ENCODE data around the gene USP47. TPM values are rescaled to one million over a fixed set of nuclear protein-coding genes. Genes with fewer than 3 reads are reported as not detected.

USP47 gene
- total RNA-seq, 1 donor from 2014 or later: 121 TPM

DNA sequence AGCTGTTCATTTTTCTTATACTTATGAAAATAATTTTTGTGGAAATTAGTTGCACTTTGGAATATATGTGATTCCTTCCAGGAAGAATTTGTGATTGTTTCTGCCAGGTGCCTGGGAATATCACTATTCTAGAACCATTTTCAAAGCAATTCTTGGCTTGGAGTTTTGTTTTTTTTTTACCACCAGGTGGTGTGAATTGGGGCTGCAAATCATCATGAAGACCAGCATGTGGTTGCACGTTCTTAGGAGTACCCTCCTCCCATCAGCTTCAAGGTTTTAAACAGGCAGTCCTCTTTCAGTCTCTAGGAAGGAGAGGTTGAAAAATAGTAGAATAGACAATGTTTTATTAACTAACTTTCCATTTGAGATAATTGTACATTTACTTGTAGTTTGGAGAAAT lies 25.9 kb downstream of the USP47 start:
- no peak for DNase-seq

DNA sequence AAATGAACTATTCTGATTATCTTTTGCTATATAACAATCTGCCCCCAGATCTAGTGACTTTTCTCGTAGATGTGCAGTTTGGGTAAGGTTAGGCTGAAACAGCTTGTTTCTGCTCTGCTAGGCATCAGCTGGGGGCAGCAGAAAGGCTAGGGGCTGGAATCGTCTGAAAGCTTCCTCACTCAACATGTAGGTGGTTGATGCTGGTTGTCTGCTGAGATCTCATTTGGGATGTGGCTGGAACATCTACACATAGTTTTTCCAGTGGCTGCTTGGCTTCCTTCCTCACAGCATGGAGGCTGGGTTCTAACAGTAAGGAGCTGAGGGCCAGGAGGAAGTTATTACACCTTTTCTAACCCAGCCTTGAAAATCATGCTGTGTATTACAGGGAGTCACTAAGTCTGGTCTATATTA lies 30.2 kb downstream of the USP47 start:
- no peak for DNase-seq

DNA sequence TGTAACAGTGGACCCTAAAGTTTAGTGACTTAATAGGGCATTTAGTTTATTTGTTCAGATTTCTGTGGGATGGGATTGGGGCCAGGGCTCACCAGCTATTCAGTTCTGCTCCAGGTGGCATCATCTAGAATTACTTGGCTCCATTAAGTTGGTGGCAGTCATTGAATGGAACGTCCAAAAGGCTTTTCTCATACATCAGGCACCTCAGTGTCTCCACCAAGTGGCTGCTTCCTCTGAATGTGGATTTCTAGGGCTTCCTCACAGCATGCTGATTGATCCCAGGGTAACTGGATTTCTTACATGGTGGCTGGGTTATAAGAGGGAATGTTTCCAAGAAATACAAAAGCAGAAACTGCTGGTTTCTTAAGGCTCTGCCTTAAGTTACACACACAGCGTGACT lies 34.7 kb downstream of the USP47 start:
- DNase-seq: no peak

DNA sequence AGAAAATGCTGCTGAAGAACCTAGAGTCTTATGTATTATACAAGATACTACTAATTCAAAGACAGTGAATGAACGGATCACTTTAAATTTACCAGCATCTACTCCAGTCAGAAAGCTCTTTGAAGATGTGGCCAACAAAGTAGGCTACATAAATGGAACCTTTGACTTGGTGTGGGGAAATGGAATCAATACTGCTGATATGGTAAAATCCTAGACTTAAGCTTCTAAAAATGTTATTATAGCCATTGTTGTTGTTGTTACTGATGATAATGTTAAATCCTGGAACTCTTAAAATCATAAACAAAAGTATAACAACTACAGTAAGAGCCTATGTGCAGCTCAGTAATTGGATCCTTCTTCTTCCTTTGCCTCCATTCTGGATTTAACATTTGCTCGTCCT lies 38.4 kb downstream of the USP47 start:
- DNase-seq: no peak

DNA sequence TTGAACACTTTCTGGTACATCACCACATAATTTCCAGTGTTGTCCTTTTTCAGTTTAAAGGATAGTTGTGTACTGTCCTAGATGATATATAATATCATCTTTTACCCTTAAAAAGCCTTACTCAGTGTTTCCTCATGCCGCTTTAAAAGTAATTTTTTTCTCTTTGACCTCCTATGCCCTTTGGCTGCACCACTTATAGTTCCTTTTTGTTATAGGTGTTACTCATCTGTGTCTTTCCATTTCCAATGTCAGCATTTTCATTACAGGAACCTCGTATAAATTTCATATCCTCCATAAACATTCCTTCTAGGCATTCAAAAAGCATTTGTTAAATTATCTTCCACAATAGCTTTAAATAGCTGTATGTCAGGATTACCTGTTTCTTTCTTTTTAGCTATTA lies 40.8 kb downstream of the USP47 start:
- DNase-seq: no peak

DNA sequence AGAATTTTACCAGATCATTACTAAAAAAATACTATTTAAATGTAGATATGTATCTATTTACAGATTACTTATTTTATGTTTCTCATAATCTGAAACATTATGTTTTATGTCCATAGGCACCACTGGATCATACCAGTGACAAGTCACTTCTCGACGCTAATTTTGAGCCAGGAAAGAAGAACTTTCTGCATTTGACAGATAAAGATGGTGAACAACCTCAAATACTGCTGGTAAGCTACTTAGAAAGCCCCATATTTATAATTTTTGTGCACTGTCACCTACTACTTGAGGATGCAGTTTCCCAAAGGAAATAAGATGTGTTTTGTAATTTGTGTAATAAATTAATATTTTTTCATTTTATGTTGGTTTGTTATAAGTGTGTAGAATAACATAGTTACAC lies 42.6 kb downstream of the USP47 start:
- no peak for DNase-seq

DNA sequence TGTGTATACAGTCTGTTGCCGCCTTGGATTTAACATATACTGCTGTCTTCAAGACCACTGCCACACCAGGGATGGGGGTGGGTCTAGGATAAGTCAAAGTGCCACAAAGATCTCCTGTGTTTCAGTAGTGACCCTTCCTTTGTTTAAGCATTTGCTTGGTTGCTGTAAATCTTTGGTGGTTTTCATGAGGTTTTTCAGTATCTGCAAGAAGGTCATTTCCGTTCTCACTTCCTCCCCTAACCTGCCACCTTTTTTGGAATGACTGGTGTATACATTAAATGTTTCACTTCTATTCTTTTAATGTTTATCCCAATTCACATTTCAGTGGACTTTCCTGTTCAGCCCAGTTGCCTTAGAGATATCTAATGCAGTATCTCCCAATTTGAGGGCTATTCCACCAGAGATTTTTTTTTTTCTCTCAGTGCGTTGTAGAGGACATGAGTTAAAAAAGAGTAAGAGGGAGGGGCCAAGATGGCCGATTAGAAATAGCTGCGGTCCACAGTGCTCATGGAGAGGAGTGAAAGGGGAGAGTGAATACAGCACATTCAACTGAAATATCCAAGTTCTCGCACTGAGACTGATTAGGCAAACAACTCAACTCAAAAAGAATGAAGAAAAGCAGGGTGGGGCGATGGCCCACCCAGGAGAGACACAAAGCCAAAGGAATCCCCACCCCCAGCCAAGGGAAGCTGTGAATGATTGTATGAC lies 43.2 kb downstream of the USP47 start:
- no peak for DNase-seq

DNA sequence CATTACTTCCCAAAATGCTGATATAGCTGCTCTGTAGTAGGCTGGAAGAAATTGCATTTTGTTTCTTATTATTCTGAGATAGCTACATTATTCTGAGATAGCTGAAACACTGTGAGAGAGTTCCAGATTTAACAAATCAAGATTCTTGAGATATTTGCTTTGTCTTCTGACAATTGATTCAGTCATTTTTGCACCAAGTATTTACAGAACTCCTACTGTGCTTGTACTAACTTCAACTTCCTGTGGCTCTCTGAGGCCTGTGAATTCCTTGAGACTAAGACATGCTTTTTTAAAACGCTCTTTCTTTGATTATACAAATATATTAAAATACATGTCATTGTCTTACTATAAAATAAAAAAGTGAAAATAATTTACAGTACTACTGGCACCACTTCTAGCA lies 52.7 kb downstream of the USP47 start:
- DNase-seq: no peak

DNA sequence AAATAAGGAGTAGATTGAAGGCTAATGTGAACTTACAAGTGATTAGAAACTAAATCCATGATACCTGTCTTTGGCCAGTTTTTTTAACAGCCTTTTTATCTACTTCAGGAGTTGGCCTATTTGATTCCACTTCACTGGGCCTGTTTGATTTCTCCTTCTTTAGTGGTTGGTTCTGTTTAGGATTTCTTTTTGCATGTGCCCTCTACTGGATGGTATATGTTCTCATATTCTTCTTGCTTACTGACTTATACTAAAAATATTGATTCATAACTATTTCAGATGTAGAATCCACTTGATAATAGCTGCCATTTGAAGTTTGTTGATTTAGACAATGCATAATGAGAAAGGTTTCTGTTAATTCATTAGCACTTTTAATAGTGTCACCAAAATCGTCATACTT lies 53.9 kb downstream of the USP47 start:
- no peak for DNase-seq

DNA sequence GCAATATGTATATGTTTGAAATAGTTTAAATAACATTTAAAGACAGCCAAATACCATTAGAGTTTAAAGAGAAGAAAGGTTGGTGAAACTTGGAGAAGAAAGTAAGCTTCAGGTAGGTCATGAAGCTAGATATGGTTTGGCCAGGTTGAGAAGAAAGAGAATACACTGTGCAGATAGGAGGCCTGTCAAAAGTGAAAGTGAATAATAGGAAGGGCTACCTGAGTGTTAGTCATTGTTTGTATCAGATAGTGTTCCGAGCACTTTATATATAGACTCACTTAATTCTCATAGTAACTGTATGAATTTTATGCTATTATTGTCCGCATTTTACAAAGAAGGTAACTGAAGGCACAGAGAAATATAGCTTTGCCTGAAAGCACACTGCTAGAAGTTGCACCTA lies 56.9 kb downstream of the USP47 start:
- no peak for DNase-seq

DNA sequence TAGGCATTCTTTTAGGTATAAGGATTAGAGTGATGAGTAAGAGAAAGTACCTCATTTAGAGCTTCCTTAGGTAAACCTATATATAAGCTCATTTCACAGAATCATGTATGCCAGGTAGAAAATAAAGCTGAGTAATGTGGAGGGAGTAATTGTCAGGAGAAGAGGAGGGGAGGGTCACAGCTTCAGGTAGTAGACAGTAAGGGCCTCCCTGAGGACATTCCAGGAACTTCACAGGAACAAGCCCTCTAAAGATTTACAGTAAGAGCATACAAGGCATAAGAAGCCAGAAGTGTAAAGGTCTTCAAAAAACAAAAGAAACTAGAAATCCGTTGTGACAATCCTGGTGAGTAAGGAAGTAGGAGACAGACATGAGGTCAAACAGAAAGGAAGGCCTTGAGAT lies 57.6 kb downstream of the USP47 start:
- DNase-seq: no peak

DNA sequence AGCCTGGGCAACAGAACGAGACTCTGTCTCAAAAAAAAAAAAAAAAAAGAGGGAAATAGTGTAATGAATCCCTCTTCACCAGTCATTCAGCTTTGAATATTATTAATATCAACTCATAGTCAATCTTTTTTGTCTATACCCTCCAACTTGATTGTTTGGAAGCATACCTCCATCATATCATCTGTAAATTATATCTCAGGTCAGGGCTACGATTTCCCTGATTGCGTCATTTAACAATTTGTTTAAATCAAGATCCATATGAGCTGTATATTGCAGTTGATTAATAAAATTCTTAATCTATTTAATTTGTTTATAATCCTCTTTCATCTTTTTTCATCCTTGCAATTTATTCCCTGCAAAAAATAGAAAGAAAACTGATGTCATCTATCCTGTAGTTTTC lies 60.2 kb downstream of the USP47 start:
- DNase-seq: no peak

DNA sequence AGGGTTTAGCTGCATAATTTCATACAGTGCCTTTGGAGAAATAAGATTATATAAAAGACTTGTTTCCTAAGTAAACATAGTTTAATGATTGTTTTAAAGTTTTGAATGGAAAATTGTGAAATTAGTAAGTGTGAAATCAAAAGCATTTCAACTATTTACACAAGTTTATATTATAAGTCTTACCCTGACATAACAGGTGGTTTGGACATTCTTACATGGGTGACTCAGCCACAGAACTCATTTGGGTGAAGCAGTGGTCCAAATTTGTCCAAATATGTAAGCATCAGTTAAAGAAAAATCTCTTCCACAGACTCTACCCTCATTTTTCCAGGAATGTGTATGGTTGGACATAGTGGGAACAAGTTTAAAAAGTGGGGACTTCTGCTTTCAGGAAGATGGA lies 68.0 kb downstream of the USP47 start:
- DNase-seq: no peak

DNA sequence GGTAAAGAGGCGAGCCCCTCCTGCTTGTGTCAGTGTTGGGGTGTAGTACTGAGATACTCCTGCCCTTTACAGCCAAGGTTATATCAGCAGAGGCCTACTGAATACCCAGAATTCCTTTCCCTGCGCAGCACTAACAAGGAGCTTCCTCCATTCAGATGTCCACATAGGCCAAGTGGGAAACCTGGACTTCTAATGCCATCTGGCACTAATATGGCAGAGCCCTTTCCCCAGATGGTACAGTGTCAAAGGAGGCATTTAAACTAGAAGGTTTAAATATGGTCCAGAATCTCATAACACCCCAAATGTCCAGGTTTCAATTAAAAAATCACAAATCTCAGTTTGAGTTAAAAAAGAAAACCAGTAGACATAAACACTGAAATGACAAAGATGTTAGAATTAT lies 68.8 kb downstream of the USP47 start:
- no peak for DNase-seq

DNA sequence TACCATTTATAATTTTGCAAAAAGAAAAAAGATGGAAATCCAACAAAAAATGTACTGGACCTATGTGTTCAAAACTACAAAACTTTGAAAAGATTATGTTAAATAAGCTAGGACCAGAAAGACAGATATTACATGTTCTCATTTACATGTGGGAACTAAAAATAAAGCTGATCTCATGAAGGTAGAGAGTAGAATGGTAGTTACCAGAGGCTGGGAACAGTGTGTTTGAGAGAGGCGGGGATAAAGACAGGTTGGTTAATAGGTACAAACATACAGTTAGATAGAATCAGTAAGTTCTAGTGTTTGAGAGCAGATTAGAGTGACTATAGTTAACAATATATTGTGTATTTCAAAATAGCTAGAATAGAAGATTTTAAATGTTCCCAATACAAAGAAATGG lies 71.6 kb downstream of the USP47 start:
- no peak for DNase-seq

DNA sequence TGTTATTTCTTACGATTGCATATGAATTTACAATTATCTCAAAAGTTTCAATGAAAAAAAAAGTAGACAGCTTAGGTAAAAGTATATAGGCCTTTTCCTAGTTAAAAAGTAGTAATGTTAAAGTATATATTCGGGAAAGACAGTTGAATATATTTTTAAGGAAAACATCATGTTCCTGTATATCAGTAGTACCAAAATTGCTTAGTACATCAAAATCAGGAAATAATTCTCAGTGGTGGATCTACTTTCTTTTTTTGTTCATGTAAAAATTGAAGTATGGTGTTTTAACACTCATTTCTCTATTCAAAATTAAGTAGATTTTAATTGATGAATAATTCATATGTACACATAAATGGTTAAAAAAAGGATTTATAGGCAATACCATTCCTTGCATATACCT lies 73.9 kb downstream of the USP47 start:
- DNase-seq: no peak

DNA sequence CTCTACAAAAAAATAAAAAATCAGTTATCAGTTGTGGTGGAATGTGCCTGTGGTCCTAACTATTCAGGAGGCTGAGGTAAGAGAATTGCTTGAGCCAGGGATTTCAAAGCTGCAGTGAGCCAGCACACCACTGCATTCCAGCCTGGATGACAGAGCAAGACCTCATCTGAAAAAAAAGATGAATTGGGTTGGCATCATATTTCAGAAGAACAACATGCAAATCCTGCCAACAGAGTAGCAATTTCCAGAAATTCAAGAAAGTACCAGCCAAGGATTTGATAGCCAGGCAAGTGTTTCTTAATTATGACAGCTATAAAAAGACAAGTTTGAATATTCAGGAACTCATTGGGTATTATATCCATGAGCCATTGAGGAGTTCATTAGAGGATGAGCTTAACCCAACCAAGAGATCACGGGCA lies 75.2 kb downstream of the USP47 start:
- DNase-seq: no peak

DNA sequence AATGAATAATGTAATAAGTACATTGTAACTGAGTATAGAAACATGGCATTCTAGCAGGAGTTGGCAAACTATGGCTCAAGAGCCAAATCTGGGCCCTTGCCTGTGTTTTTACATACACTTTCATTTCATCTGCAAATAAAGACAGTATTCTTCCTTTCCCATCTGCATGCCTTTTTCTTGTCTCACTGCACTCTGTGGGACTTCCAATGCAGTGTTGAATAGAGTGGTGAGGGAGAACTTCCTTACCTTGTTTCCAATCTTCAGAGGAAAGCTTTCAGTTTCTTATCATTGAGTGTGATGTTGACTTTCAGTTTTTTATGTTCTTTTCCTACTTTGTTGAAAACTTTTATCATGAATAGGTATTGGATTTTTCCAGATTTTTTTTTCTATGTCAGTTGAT lies 82.1 kb downstream of the USP47 start:
- no peak for DNase-seq

DNA sequence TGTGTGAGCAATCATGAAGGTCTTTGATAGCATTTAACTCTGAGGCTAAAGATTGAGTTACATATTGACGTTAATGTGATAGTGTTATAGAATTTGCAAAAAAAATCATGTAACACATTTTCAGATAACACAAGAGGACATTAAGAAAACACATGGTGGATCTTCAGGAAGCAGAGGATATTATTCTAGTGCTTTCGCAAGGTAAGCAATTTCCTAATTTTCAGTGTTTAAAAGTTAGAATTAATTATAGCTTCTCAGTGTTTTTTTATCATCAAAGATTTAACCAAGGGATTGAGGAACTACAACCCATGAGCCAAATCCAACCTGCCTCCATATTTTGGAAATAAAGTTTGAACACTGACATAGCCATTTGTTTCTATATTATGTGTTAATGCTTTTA lies 88.1 kb downstream of the USP47 start:
- no peak for DNase-seq

DNA sequence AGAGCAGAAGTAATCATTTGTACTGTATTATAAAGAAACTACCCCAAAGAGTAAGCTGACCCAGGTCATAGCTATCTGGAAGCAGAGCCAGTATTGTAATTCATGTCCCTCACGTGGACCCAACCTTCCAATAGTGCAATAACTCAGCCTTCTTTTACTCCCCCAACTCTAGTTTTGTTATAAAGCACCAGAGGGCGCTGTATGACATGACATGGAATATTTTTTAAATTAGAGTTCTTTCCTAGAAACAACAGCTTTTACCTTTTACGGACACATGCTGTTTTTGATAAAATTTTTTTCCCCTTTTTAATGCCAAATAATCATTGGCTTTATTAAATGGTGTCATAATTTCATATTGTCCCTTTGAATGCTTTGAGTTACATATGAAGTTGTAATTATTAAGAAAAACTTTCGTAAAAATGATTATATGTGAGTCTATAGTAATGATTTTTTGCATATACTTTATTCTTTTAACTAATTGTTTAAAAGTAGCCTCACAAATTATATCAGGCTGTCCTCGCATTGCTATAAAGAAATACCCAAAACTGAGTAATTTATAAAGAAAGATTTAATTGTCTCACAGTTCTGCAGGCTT lies 89.8 kb downstream of the USP47 start:
- peak; percentile 43 for DNase-seq

DNA sequence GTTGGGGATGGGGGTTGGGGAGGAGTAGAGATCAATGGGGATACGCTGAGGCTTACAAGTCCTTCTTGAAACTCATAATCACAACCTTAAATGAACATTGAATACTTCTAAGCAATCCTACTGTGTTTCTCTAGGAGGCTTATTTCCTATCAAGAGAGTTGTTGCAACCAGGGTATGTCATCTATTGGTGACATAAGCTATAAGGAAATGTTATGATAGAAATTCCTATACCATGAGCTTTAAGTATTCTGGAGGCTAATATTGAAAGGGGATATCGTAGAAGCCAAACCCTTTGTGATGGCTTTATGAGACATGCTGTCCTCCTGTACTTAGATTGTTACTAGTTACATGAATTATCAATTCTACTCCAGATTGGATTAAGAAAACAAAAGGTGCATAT lies 93.8 kb downstream of the USP47 start:
- DNase-seq: no peak

DNA sequence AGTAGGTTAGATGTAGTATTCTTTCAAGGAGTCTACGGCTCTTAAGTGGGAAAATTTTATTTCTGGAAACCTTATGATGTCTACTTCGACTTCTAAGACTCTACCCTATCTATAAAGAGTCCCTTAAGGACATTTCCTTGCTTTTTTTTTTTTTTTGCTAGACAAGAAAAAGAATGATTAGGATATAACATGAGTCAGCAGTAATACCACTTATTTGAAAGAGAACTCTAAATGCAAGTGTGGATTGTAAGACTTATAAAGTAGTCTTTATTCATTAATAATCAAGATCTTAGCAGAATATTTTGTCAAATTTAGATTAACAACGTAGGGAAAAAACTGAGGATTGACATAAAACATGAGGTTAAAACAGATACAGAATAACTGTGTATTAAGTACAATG lies 95.7 kb downstream of the USP47 start:
- DNase-seq: no peak

DNA sequence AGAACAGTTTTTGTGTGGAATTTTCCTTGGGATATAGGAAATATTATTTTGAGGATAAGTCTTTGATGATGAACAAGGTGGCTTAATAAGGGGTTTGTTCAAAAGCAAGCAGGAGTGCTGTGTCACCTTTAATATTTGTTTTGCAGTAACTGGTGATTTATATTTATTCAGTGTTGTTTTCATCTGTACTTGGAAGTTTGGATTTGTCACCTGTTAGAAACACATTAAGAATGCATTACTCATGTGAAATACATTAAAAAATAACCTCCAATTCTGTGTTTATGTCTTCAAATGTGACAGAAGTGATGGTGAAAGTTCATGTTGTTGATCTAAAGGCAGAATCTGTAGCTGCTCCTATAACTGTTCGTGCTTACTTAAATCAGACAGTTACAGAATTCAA lies 96.2 kb downstream of the USP47 start:
- no peak for DNase-seq

DNA sequence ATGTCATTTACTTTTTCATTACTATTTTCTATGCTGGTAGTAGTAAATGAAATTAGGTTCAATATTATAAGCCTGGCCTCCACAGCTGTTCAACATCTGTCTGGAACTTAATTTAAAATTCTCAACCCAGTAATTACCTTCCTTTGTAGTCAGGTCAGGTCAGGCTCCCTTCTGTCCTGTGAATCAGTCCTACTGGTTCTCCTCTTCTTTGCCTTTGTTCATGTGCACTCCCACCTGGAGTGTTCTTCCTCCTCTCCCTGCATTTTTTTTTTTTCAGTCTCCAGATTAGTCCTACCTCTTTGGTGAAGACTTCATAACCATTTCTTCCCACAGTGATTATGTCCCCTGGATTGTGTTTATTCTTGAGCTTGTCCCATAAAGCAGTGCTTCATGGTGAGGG lies 98.8 kb downstream of the USP47 start:
- no peak for DNase-seq

DNA sequence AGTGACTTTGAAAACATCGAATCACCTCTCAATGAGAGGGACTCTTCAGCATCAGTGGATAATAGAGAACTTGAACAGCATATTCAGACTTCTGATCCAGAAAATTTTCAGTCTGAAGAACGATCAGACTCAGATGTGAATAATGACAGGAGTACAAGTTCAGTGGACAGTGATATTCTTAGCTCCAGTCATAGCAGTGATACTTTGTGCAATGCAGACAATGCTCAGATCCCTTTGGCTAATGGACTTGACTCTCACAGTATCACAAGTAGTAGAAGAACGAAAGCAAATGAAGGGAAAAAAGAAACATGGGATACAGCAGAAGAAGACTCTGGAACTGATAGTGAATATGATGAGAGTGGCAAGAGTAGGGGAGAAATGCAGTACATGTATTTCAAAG lies 100.9 kb downstream of the USP47 start:
- DNase-seq: no peak
